HG03064 (cell line): ENCODE results near the gene RSRC2.
"Not testable (repeated sequence)": the region's sequence is repeated elsewhere in the genome, so short reads cannot be mapped to it uniquely, and the experiment has no call there.

Experiments
- ATAC-seq: cut with Tn5 transposase; IDR thresholded peaks from one replicate; pipeline ENCODE4 v1.9.1; 2021; ENCODE audit warnings: low read depth; ENCODE audit not compliant: unreplicated experiment

The RSRC2 gene

DNA sequence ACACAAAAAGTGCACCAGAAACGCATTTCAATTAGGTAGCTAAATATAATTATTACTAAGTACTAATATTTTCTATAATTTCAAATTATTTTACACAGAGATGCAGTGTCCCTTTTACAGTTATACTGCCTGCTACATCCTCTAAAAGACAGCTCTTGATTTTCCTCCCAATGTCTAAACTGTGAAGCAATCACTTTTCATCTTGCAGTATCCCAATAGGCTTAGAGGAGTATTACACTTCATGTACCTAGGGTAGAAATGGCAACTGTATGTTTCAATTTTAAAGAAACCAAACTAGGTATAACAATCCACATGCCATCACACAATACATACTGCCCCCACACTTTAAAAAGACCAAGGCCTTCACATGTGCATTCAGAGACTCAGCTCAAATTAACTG is 7.3 kb downstream of the RSRC2 start:
- no peak for ATAC-seq

DNA sequence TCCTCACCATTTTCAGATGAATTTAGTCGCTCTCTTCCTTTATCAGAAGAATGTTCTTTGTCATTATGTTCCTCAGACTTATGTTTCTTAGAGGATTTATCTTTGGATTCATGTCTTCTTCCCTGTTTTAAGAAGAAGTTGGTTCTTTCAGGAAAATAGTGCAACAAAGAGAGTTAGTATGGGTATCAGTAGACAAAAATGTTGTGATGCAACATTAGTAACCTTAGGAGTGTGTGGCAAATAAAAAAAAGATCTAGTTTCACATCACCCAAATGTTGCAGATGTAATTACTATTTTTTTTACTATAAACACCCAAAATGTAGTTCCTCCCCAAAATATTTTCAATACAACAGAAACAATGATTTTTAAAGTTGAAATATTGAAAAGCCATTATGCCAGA is 7.8 kb downstream of the RSRC2 start:
- no peak for ATAC-seq

DNA sequence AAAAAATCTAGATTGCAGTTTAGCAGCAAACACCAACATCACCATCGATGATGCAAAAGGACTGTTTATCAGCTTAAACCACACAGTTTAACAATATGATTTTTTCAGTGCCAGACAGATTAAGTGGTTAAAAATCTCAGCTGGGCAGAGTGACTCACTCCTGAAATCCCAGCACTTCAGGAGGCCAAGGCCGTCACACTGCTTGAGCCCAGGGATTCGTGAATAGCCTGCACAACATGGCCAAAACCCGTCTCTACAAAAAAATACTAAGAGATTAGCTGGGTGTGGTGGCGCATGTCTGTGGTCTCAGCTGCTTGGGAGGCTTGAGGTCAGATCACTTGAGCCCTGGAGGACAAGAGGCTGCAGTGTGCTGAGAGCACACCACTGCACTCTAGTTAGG is 8.9 kb downstream of the RSRC2 start:
- ATAC-seq, result no peak

DNA sequence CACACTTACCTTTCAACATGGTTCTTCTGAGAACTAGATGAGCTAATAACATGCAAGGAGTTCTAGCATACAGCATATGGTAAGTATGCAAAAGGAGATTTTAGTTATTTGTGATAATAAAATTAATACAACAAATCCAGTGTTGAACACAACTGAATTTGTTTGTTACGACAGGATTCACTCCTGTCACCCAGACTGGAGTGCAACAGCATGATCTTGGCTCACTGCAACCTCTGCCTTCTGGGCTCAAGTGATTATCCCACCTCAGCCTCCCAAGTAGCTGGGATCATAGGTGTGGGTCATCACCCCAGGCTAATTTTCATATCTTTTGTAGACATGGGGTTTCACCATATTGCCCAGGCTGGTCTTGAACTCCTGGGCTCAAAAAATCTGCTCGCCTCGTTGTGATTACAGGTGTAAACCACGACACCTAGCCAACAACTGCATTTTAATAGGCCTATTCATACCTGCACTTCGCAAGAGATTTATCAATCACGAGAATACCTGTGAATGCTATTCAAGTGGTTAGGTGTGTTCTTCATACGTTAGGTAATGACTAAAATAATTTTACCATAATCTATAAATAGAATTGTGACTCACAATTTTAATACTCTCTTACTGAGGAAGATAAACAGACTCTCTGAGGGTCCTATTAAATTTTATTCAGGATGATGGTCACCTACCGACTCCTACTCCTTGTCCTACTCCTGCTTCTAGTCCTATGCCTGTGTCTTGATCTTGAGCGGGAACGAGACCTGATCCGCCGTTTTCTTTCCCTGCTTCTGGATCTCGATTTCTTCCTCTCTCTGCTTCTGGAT is 10.0 kb downstream of the RSRC2 start:
- ATAC-seq, result no peak

DNA sequence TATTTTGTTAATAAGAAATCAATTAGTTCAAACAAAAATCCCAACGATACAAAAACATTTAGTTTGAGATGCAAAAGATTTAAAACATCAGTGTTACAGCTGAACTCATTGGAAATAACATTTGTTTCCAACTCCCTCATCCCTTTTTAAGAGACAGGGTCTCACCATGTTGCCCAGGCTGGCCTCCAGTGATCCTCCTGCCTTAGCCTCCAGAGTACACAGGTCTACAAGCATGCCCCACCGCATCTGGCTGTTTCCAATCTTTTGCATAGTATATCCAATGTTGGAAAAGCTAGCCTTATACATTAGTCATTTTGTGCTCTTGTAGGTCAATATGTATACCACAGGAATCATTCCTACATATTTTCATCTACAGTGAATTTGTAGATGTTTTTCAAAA is 11.5 kb downstream of the RSRC2 start:
- ATAC-seq, result no peak

DNA sequence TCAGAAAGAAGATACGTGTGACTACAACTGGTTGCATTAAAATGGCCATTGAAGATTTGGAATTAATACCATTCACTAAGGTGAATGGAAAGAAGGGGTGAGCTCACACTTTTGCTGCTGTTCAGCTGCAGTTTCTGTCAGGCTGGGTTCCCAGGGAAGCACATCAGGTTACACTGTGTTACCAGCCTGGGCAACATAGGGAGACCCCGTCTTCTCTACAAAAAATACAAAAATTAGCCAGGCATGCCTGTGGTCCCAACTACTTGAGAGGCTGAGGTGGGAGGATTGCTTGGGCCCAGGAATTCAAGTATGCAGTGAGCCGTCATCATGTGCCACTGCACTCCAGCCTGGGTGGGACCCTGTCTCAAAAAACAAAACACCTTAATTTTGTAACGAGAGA is 13.1 kb downstream of the RSRC2 start:
- no peak for ATAC-seq

DNA sequence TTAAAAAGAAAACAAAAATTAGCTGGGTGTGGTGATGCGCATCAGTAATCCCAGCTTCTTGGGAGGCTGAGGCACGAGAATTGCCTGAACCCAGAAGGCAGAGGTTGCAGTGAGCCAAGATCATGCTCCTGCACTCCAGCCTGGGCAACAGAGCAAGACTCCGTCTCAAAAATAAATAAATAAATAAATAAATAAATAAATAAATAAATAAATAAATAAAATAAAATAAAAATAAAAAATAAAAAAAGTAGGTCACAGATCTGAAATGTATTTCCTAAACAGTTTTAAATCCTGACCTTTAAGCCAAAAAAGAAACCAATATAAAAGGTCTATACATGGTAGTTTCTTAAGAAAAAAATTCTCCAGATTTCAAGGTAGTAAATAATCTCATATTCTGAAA is 13.7 kb downstream of the RSRC2 start:
- ATAC-seq, result not testable (repeated sequence)

DNA sequence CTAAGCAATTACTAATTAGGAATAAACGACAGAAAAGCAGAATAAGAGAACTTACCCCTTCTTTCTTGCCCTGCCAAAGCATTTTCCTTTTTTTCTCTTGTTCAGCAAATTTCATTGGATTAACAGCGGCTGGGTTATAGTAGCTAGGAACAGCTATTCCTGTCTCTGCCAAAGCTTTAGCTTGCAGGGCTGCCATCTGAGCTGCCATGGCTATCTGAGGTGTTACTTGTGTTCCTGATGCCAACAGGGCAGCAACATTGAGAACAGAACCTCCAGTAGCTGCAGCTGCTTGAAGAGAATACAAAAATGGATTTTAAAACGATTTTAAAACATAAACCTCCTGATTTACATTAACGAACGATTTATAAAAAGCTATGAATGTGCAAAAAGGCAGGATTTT is 18.6 kb downstream of the RSRC2 start:
- no peak for ATAC-seq

DNA sequence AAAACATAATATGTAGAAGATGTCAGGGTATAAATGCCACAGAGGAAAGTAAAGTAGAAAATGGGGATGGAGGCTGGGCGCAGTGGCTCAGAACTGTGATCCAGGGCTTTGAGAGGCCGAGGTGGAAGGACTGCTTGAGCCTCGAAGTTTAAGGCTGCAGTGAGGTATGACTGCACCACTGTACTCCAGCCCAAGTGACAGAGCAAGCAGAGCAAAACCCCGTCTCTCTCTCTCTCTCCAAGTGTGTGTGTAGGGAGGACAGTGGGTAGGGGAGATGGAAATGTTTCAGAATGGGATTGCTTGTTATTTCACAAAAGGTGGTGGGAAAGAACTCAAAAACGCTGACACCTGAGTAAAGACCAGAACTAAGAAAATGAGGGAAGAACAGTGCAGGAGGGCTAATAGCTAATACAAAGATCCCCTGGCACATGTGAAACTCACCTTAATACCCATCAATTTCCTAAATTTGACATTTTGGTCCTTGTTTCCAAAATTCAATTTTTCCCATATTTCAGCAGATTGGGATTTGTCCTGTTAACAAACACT is 20.3 kb downstream of the RSRC2 start:
- no peak for ATAC-seq

DNA sequence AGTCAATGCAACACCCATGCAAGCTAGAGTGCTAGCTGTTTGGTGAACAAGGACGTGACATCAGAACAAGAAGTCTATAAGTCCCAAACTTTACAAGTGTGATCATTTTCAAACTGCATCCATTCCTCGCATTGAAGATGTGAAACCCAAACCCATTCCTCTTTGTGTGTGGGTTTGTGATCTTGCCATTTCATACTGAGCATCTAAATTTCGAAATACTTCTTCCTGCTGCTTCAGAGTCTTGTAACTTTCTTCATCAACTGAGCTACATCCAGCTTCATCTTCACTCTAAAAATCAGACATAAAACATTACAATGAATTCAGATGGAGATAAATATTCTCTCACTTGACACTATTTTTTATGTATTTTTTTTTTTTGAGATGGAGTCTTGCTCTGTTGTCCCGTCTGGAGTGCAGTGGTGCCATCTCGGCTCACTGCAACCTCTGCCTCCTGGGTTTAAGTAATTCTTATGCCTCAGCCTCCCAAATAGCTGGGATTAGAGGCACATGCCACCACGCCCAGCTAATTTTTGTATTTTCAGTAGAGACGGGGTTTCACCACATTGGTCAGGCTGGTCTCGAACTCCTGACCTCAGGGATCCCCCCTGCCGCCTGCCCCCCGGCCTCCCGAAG is 21.2 kb downstream of the RSRC2 start:
- no peak for ATAC-seq

DNA sequence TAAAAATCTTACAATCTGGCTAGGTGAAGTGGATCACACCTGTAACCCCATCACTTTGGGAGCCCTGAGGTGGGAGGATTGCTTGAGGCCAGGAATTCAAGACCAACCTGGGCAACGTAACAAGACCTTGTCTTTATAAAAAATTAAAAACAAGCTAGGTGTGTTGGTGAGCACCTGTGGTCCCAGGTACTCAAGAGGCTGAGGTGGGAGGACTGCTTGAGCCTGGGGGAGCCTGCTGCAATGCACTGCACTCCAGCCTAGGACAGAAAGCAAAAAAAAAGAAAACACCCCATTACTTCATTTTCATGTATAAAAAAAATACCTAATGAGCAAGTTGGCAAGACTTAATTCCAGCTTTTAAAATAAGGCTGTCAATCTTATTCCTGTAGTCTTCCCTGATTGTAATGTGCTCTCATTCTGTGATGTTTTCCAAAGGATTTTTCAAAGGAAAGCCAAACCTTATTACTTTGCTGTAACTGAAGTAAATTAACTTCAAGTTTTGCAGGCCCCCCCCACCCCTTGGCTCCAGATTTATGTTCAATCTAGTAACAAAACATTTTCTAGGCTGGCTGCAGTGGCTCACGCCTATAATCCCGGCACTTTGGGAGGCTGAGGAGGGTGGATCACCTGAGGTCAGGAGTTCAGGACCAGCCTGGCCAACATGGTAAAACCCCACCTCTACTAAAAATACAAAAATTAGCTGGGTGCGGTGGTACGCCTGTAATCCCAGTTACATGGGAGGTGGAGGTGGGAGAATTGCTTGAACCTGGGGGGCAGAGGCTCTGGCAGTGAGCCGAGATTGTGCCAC is 22.7 kb downstream of the RSRC2 start:
- no peak for ATAC-seq

DNA sequence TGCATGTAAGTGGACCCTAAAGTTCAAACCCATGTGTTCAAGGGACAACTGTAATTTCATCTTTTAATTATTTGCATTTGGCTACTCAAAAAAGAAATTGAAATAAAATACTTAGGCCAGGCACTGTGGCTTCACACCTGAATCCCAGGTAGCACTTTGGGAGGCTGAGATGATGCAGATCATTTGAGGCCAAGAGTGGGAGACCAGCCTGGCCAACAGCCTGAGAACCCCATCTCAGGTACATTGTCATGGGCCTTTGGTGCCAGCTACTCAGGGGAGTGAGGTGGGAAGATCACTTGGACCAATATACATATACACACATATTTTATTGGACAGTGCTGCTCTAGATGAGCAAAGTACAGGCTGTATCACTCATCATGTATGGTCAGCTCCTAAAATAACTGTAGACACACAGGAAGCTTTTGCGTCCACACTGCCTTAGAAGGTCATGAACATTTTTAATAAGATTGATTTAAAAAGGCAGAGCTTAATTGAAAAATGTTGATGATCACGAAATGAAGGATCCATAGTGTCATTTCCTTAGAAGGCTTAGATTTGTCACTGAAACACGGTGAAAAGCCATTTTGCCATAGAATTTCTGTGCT is 23.5 kb downstream of the RSRC2 start:
- ATAC-seq, result no peak

DNA sequence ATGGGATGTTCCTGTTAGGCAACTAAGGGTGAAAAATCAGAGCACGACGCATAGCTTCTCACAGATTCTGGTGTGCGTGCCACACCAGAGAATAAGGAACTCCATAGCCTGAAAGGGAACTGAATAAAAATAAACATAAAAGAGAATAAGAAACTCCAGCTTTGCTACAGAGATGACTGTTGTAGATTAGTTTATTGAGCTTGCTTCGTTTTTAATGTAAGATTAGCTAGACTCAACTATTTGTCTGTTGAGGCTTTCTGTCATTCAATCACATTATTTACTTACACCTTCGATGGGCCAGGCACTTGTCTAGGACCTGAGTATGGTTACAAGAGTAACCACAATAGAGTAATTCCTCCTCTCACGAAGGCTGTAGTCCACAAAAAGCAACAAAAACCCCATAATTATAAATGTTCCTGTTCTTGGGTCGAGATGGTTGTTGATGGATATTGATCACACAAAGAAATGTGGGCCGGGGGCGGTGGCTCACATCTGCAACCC is 25.2 kb downstream of the RSRC2 start:
- no peak for ATAC-seq

DNA sequence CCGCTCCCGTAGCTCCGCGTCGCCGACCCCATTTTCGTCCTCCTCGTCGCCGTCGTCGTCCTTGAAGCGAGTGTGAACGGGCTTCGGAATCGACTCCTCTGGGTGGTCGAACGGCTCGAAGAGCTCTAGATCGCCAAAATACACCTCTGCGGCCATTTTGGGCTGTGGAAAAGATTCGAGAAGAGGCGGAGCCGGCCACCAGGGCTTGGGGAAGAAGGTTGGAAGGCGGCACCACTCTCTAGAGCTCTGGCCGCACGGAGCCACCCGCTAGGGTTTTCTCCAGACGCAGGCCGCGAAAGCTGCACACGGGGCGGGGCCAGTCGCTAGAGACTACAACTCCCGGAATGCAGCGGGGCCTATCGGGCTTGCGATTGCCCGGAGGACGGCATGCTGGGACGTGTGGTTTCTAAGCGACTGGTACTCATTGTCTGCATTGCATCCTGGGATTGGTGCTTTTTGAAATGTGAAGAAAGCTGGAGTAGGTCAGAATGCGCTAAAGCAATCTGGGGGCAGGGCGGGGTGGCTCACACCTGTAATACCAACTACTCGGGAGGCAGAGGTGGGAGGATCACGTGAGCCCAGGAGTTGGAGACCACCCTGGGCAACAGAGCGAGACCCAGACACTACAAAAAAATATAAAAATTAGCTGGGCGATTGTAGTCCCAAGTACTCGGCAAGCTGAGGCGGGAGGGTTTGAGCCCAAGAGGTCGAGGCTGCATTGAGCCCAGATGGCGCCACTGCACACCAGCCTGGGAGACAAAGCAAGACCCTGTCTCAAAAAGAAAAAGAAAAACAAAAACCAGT is 25.8 kb downstream of the RSRC2 start, which contains the start of gene ZCCHC8:
ZCCHC8 (minus strand) TSS at position 248 of the 804 bp plus-strand sequence; CDS start at position 156, 92 bp downstream.
- ATAC-seq, result peak; percentile 87

DNA sequence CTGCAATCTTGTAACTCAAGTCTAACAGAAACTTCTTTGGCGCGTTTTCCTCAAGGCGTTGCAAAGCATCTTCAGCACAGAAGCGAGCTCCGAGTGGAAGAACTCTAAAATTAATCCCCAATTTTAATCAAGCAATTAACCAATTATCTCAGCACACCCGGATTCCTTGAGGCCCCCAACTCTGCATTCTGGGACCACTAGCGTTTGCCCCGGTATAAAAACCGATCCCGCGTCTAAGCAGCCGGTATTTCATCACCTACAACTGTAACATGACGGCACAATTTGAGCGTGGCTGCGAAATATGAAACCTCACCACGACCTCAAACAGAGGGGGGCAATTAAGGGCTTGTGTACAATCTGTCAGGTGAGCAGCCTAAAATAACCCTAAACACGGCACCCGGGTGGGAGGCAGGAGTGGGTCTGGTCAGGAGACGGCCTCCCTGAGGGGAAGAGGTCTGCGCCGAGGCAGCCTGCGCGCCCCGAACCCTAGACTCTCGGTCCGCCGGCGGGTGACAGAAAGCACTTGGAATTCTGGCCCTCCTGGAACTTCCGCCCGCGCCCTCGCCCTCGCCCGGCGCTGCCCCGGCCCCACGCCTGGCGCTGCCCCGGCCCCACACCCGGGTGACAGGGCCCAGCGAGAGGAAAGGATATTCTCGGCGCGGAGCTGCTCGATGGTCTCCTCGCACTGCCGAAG is 26.6 kb downstream of the RSRC2 start:
- peak; percentile 3 for ATAC-seq

DNA sequence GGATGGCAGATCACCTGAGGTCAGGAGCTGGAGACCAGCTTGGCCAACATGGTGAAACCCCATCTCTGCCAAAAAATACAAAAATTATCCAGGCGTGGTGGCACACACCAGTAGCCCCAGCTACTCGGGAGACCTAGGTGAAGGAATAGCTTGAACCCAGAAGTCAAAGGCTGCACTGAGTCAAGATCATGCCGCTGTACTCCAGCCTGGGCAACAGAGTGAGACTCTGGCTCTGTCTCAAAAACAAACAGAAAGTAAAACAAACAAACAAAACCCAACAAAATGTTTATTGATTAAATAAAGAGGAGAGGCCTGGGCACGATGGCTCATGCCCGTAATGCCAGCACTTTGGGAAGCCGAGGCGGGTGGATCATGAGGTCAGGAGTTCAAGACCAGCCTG is 31.5 kb downstream of the RSRC2 start:
- no peak for ATAC-seq

DNA sequence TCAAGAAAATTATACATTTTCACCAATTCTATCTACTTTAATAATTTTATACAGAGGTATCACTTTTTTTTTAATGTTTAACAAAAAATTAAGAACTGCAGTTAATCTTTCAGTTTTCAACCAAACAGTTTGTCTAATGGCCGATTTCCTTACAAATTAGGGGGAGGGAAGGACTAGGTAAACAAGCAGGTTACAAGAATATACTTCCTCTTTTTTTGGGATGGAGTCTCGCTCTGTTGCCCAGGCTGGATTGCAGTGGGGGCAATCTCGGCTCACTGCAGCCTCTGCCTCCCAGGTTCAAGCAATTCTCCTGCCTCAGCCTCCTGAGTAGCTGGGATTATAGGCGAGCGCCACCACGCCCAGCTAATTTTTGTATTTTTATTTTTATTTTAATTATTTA is 33.5 kb downstream of the RSRC2 start:
- not testable (repeated sequence) for ATAC-seq

DNA sequence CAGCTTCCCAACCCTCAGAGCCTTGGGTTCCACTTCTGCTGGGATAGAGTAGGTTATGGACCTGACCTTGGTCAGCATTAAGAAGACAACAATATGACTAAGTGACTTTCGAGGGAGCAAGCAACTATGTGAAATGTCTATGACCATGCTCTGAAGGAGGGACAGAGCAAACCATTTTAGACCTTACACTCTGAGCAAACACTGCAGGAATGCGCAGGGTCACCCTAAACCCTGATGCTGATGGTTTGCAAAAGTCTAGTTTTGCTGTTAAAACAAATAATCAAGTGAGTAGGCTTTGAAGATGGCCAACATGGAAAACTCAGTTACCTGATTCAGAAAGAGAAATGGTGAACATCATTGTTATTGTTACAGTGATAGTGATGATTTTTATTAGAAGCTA is 34.7 kb downstream of the RSRC2 start:
- no peak for ATAC-seq

DNA sequence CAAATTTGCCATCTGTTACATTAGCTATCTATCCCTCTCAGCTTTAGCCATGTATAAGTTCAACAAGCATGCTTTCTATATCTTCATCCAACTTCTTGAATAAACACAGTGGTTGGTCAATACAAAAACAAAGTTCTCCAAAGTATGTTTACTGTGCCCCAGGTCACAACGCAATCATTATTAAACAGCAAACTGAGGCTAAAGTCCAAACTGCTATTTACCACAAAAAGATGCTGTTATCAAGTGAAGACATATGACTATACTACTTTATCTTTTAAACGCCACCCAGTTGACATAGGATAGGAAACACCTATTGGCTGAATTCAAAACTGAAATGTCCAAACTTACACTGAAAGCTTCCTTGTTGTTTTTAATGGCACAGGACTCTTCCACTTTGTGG is 37.7 kb downstream of the RSRC2 start:
- no peak for ATAC-seq
